Gastroesophageal sphincter (tissue), 4 donors: ENCODE data around the gene TCF7L2. TPM values are rescaled to one million over a fixed set of nuclear protein-coding genes. Genes with fewer than 3 reads are reported as not detected.

Source experiments
- ATAC-seq: fragments of 150-250 bp; one replicate; pipeline ENCODE4 v1.9.1; 2016; ENCODE audit warnings: mild to moderate bottlenecking, moderate library complexity
- H3K27ac ChIP-seq, 4 donors: fragments of 200-600 bp; sonication (generic) in 3 of 4; 1 replicate in 3 of 4; 2 replicates in 1 of 4; pipeline ENCODE4 v1.5.1; 2016 to 2019
- H3K27me3 ChIP-seq: fragments of 200-600 bp; sonication (generic); one replicate; pipeline ENCODE4 v1.5.1; 2019
- H3K36me3 ChIP-seq, 2 donors: fragments of 200-600 bp; sonication (generic); one replicate each; pipeline ENCODE4 v1.5.1; 2019; ENCODE audit warnings: control low read depth in 1 of 2
- H3K4me1 ChIP-seq, 3 donors: fragments of 200-600 bp; sonication (generic); 1 replicate in 2 of 3; 2 replicates in 1 of 3; pipeline ENCODE4 v1.5.1; 2016 to 2019; ENCODE audit warnings: control low read depth in 2 of 3
- H3K4me3 ChIP-seq, 2 donors: fragments of 200-600 bp; sonication (generic); one replicate each; pipeline ENCODE4 v1.5.1; 2019; ENCODE audit warnings: mild to moderate bottlenecking in 1 of 2, moderate library complexity in 1 of 2
- H3K9me3 ChIP-seq, 3 donors: fragments of 200-600 bp; sonication (generic); one replicate each; pipeline ENCODE4 v1.5.1; 2017 to 2019; ENCODE audit warnings: control low read depth in 2 of 3
- EP300 ChIP-seq: sonication (generic); formaldehyde crosslinking; IDR thresholded peaks from one replicate; pipeline ENCODE4 v1.6.1; 2017; ENCODE audit warnings: antibody characterized with exemption, mild to moderate bottlenecking
- POLR2A ChIP-seq, 2 donors: fragments of 450-650 bp; IDR thresholded peaks; one replicate each; pipeline ENCODE4 v1.6.1; 2017; ENCODE audit warnings: antibody characterized with exemption in 2 of 2, mild to moderate bottlenecking in 2 of 2, moderate library complexity in 1 of 2
- POLR2AphosphoS5 ChIP-seq: sonication (generic); formaldehyde crosslinking; IDR thresholded peaks from one replicate; pipeline ENCODE4 v1.6.1; 2017; ENCODE audit warnings: antibody characterized with exemption
- WGBS, 2 donors: methylation state at CpG; one replicate each; pipeline ENCODE4 v1.1.5; 2018; ENCODE audit warnings: low coverage in 1 of 2; 5-methylcytosine and 5-hydroxymethylcytosine counted together
- total RNA-seq, 4 donors: library from RNA; depleted of rRNA; stranded (reverse); fragments of >200 nt; gene quantifications; one replicate each; pipeline ENCODE4 v1.1.0, GENCODE V29; 2016
- TF ChIP-seq, protein P1 (sequence below), 4 experiments: fragments of 200-600 bp in 2 of 4; fragments of 450-650 bp in 2 of 4; sonication (generic) in 1 of 4; IDR thresholded peaks; one replicate each; pipeline ENCODE4 v1.5.1; 2017 to 2019; ENCODE audit warnings: antibody characterized with exemption in 4 of 4, mild to moderate bottlenecking in 2 of 4, moderate library complexity in 2 of 4

Gene TCF7L2
- total RNA-seq, 4 donors from 2014 or later = 12.6 to 22.4 (median 20.2) TPM

- Histone ChIP-seq H3K4me1 (peaks cover 0 to 69% (median 30%) of the 10 kb centered on the region in 3 donors), H3K9me3 (no peaks in the 10 kb centered on the region), H3K27ac (no peak overlapping the region), H3K27me3 (no peaks in the 10 kb centered on the region), H3K36me3 (no peaks in the 10 kb centered on the region), H3K4me3 (no peak overlapping the region)
- ATAC-seq = no peak
- TF ChIP-seq, protein P1, sequence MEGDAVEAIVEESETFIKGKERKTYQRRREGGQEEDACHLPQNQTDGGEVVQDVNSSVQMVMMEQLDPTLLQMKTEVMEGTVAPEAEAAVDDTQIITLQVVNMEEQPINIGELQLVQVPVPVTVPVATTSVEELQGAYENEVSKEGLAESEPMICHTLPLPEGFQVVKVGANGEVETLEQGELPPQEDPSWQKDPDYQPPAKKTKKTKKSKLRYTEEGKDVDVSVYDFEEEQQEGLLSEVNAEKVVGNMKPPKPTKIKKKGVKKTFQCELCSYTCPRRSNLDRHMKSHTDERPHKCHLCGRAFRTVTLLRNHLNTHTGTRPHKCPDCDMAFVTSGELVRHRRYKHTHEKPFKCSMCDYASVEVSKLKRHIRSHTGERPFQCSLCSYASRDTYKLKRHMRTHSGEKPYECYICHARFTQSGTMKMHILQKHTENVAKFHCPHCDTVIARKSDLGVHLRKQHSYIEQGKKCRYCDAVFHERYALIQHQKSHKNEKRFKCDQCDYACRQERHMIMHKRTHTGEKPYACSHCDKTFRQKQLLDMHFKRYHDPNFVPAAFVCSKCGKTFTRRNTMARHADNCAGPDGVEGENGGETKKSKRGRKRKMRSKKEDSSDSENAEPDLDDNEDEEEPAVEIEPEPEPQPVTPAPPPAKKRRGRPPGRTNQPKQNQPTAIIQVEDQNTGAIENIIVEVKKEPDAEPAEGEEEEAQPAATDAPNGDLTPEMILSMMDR (IDR thresholded peaks at IDR 0.05) = no peak
- TF ChIP-seq POLR2A (IDR thresholded peaks at IDR 0.05) = no peak
- no peak for TF ChIP-seq EP300
- TF ChIP-seq POLR2AphosphoS5 = no peak
- WGBS, 2 donors = no CpG with 5 or more reads among the region's 5 CpGs
Observed at GRCh38 chr10:113049881-113050280, 99.8 kb downstream of the TCF7L2 start.

- 61 to 69% methylated on average over 9 of the region's 10 CpGs for WGBS, 2 donors
- TF ChIP-seq, protein P1 (IDR thresholded peaks at IDR 0.05) = peak in 2 of 4 experiments; percentile 24 to 31
- TF ChIP-seq EP300 = no peak
- H3K9me3 ChIP-seq = no peaks in the 10 kb centered on the region
- peaks cover 0 to 69% (median 30%) of the 10 kb centered on the region in 3 donors for H3K4me1 ChIP-seq
- H3K4me3 ChIP-seq = no peak overlapping the region
- ATAC-seq = no peak
- no peaks in the 10 kb centered on the region for H3K36me3 ChIP-seq
- H3K27ac ChIP-seq = peak overlapping the region in 3 of 4 donors; percentile 44 to 60 (median 58)
- H3K27me3 ChIP-seq = no peaks in the 10 kb centered on the region
Observed at GRCh38 chr10:113052076-113052830, 102.2 kb downstream of the TCF7L2 start.

GRCh38 chr10:113053091-113053490 lies 103.0 kb downstream of the TCF7L2 start:
- peaks cover 1 to 69% (median 27%) of the 10 kb centered on the region in 3 donors for H3K4me1 ChIP-seq
- H3K4me3 ChIP-seq = no peak overlapping the region
- H3K9me3 ChIP-seq = no peaks in the 10 kb centered on the region
- no peaks in the 10 kb centered on the region for H3K27me3 ChIP-seq
- 49 to 89% methylated on average over 3 to 9 of the region's 10 CpGs for WGBS, 2 donors
- H3K36me3 ChIP-seq = no peaks in the 10 kb centered on the region
- peak; percentile 70 for ATAC-seq
- peak; percentile 68 for TF ChIP-seq POLR2AphosphoS5
- TF ChIP-seq POLR2A (IDR thresholded peaks at IDR 0.05) = no peak
- H3K27ac ChIP-seq = peak overlapping the region in 3 of 4 donors; percentile 44 to 60 (median 58)

DNA sequence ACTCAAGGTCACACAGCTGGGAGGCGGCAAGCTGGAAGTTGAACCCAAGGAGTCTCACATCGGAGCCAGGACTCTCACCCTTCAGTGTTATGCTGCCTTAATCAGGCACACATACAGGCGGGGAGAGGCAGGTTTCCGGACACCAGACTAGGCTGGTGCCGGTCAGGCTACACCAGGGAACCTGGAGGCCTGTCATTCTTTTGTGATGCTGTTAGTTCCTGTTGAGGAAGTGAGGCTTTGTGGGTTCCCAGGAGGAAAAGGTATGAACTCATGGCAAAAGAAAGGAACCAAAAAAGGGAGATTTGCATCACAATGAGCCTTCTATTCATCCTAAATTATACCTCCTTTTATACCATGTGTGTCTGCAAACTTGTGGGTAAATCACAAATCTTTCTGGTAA lies 103.8 kb downstream of the TCF7L2 start:
- Histone ChIP-seq H3K27ac (peak overlapping the region in 3 of 4 donors; percentile 44 to 60 (median 58)), H3K4me3 (no peak overlapping the region), H3K9me3 (no peaks in the 10 kb centered on the region), H3K4me1 (peaks cover 8 to 72% (median 31%) of the 10 kb centered on the region in 3 donors), H3K27me3 (no peaks in the 10 kb centered on the region), H3K36me3 (no peaks in the 10 kb centered on the region)
- TF ChIP-seq POLR2A (IDR thresholded peaks at IDR 0.05) (no peak), POLR2AphosphoS5 (no peak), EP300 (no peak)
- TF ChIP-seq, protein P1 (IDR thresholded peaks at IDR 0.05) = no peak
- 83% methylated on average over 5 of the region's 5 CpGs; no CpG with 5 or more reads in 1 of the 2 donors for WGBS, 2 donors
- ATAC-seq = peak; percentile 20

DNA sequence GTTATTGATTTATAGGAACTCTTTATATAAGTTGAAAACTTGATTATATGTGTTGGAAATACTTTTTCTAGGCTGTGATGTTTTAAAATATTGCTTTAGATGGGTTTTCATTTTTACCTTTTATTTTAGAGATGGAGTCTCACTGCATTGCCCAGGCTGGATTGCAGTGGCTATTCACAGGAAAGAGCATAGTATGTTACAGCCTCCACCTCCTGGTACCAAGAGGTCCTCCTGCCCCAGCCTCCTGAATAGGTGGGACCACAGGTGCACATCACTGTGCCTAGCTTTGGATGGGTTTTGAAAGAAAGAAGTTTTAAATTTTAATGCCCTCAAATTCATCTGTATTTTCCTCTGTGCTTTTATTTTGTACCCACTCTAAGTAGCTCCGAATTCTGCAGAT lies 105.4 kb downstream of the TCF7L2 start:
- ATAC-seq = no peak
- no peak overlapping the region for H3K27ac ChIP-seq
- H3K27me3 ChIP-seq = no peaks in the 10 kb centered on the region
- H3K9me3 ChIP-seq = no peaks in the 10 kb centered on the region
- peaks cover 16 to 80% (median 43%) of the 10 kb centered on the region in 3 donors for H3K4me1 ChIP-seq
- WGBS, 2 donors = 89 to 92% methylated on average over 1 of the region's 1 CpG
- no peaks in the 10 kb centered on the region for H3K36me3 ChIP-seq
- H3K4me3 ChIP-seq = no peak overlapping the region
- TF ChIP-seq POLR2AphosphoS5 (no peak), POLR2A (IDR thresholded peaks at IDR 0.05) (no peak), EP300 (no peak)
- TF ChIP-seq, protein P1 (IDR thresholded peaks at IDR 0.05) = no peak
